Cardiac muscle cell (in vitro differentiated cells and primary cell): ENCODE data around the gene CLCN4. TPM values are rescaled to one million over a fixed set of nuclear protein-coding genes. Genes with fewer than 3 reads are reported as not detected.

ENCODE experiments used
- DNase-seq, 2 donors: peaks; one replicate each; pipeline versions ENCODE4 v3.0.0 to v3.0.0-alpha.2; 2010 to 2017; ENCODE audit warnings: low read depth in 1 of 2, low spot score in 1 of 2
- H3K27ac ChIP-seq: fragments of 200-600 bp; sonication (generic); 2 replicates; pipeline ENCODE4 v1.5.1; 2016
- H3K27me3 ChIP-seq: fragments of 200-600 bp; sonication (generic); 2 replicates; pipeline ENCODE4 v1.6.0; 2016; ENCODE audit warnings: control low read depth
- H3K36me3 ChIP-seq: fragments of 200-600 bp; sonication (generic); 2 replicates; pipeline ENCODE4 v1.5.1; 2016; ENCODE audit warnings: control low read depth
- H3K4me1 ChIP-seq: fragments of 200-600 bp; sonication (generic); 2 replicates; pipeline ENCODE4 v1.8.1; 2017; ENCODE audit warnings: low read depth, mild to moderate bottlenecking, mixed run types
- H3K4me3 ChIP-seq: fragments of 200-600 bp; sonication (generic); 2 replicates; pipeline ENCODE4 v1.5.1; 2016; ENCODE audit warnings: mild to moderate bottlenecking
- H3K9me3 ChIP-seq: fragments of 200-600 bp; sonication (generic); 2 replicates; pipeline ENCODE4 v1.5.1; 2017; ENCODE audit warnings: low read depth, mild to moderate bottlenecking, control low read depth
- CTCF ChIP-seq: IDR thresholded peaks from 2 replicates; pipeline ENCODE4 v1.5.1; 2012; ENCODE audit warnings: low read depth, mild to moderate bottlenecking, low read length
- polyA plus RNA-seq: library from polyadenylated mRNA; unstranded; fragments of >200 nt; fragmentation: Nextera tagmentation; extraction: Ambion mirVana; gene quantifications from 2 replicates; pipeline ENCODE4 v1.2.1, GENCODE V29; 2016
- total RNA-seq: library from RNA; depleted of rRNA; stranded (reverse); fragments of >200 nt; gene quantifications from 2 replicates; pipeline ENCODE4 v1.2.3, GENCODE V29; 2016

CLCN4 gene
- total and polyA plus RNA-seq, 2 experiments from 2014 or later, result 7.8 to 15.2 TPM

GRCh38 chrX:10195947-10196346 is 39.2 kb downstream of the CLCN4 start:
- Histone ChIP-seq H3K9me3 (no peaks in the 10 kb centered on the region), H3K27me3 (no peaks in the 10 kb centered on the region), H3K36me3 (no peaks in the 10 kb centered on the region), H3K4me1 (no peaks in the 10 kb centered on the region), H3K4me3 (no peak overlapping the region), H3K27ac (no peak overlapping the region)
- no peak for DNase-seq
- no peak for TF ChIP-seq CTCF

DNA sequence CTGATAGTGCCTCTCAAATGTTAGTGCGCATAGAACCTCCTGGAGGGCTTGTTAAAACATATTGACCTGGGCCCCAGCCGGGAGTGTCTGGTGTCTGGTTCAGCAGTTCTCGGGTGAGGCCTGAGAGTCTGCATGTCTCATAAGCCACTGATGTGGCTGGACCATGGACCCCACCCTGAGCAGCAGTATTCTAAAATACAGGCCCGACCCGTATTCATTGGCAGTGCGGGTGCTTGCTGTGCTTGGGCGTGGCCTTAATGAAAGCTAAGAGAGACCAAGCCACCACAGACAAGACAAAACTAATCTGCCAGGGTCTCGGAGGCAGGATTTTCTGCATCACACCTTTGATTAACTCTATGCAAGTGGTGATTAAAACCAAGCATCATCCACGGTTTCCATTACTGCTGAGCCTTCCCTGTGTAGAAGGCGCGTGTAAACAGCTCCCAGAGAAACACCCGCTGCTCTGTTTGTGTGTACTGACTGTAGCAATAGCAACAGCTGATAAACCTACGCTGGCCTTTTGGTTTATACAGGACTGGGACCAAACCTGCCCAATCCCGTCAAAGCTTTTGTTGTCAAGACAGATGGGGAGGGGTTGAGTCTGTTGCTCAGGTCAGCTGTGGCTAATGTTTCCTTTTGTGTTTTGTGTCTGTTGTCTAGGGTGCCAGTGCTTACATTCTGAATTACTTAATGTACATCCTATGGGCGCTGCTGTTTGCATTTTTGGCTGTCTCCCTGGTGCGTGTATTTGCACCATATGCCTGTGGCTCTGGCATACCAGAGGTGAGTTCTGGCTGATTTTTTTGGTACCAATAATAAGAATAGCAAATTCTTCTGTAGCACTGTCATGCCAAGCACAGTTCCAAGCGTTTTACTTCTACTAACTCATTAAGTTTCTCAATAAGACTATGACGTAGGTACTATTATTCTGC is 40.8 kb downstream of the CLCN4 start:
- H3K4me3 ChIP-seq, result no peak overlapping the region
- no peaks in the 10 kb centered on the region for H3K36me3 ChIP-seq
- no peaks in the 10 kb centered on the region for H3K4me1 ChIP-seq
- no peak for TF ChIP-seq CTCF
- no peaks in the 10 kb centered on the region for H3K9me3 ChIP-seq
- no peaks in the 10 kb centered on the region for H3K27me3 ChIP-seq
- DNase-seq, result peak in 1 of 2 donors; percentile 28
- no peak overlapping the region for H3K27ac ChIP-seq

DNA sequence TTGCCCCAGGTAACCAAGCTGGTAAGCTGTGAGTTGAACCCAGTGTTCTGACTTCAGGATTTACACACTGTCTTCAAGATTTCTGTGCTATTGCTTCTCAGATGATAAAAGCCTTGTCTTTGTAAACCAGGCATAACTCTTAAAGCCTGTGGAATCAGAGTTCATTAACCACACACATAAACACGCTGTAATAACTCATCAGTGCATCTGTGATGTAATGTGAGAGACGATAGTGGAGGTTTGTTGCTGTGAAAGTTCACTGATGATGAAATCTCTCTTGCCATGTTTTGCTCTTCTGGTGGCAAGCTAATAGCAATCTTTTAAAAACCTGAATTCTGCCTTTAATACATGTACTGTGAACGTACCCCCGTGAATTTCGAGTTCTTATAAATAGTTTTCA is 41.5 kb downstream of the CLCN4 start:
- H3K27ac ChIP-seq, result no peak overlapping the region
- no peaks in the 10 kb centered on the region for H3K27me3 ChIP-seq
- H3K9me3 ChIP-seq, result no peaks in the 10 kb centered on the region
- no peaks in the 10 kb centered on the region for H3K36me3 ChIP-seq
- no peak for TF ChIP-seq CTCF
- H3K4me3 ChIP-seq, result no peak overlapping the region
- peak in 1 of 2 donors; percentile 73 for DNase-seq
- no peaks in the 10 kb centered on the region for H3K4me1 ChIP-seq

DNA sequence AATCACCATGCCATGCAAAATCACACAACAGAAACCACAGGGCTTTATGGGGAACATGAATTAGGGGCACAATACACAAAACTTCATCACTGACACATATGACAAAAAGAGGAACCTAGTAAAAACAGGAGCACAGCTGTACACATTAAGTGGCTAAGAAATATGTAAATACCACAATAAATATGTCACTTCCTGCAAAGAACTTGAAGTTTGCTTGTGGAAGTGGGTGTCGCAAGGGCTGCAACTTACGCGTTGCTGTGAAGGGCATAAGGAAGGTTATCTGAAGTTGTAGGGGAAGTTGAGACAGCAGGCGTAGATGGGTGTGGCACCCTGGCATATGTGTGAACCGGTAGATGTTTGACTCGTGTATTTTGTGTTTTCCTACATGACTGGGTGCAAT is 42.4 kb downstream of the CLCN4 start:
- H3K36me3 ChIP-seq, result no peaks in the 10 kb centered on the region
- DNase-seq, result peak in 1 of 2 donors; percentile 78

GRCh38 chrX:10203617-10204016 is 46.8 kb downstream of the CLCN4 start:
- no peak for DNase-seq
- no peaks in the 10 kb centered on the region for H3K4me1 ChIP-seq

More for the DNA sequence above, 42.4 kb downstream of the CLCN4 start:
- no peaks in the 10 kb centered on the region for H3K9me3 ChIP-seq
- H3K27me3 ChIP-seq, result no peaks in the 10 kb centered on the region
- no peak for TF ChIP-seq CTCF
- no peak overlapping the region for H3K27ac ChIP-seq
- no peak overlapping the region for H3K4me3 ChIP-seq
- no peaks in the 10 kb centered on the region for H3K4me1 ChIP-seq

More at GRCh38 chrX:10203617-10204016, 46.8 kb downstream of the CLCN4 start:
- no peak overlapping the region for H3K27ac ChIP-seq
- no peak overlapping the region for H3K4me3 ChIP-seq
- no peaks in the 10 kb centered on the region for H3K27me3 ChIP-seq
- no peaks in the 10 kb centered on the region for H3K9me3 ChIP-seq
- no peaks in the 10 kb centered on the region for H3K36me3 ChIP-seq
- TF ChIP-seq CTCF, result no peak
